Measurements from ENCODE around the gene NRAS.

The NRAS gene

DNA sequence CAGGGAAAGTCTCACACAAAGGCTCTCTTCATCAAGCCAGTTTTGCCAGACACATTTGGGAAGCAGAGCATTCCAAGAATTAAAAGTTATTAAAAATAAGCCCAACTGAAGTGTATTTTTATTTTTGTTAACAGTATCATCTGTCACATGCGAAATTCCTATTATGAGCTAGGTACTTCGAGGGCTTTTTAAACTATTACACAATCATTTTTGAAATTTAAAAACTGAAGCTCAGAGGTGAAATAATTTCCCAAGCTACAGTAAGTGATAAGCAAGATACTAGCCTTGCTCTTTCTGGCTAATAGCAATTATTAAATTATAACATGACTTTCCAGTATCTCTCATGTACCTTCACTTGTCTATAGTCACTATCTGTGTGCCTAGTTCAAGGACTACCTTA is 12.0 kb upstream of the NRAS start:
- no peak for DNase-seq (ENCODE audit: low read depth in 2 of 2)

DNA sequence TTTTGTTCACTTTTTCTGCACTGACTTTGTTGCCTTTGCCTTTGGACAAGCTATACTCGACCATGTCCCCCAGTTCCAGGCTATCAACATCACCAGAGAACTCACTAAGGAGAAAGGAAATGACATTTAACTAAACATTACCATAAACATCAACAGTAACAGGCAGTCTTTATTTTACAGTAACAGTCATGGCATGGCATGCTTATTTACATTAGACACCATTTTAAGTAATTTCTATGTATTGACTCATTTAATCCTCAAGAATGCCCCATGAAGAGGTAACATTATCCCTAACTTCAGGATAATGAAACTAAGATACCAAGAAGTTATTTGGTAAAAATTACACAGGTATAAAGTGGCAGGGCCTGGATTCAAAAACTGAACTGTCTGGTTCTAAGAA is 8.7 kb upstream of the NRAS start:
- no peak for DNase-seq (ENCODE audit: low read depth in 2 of 2)

DNA sequence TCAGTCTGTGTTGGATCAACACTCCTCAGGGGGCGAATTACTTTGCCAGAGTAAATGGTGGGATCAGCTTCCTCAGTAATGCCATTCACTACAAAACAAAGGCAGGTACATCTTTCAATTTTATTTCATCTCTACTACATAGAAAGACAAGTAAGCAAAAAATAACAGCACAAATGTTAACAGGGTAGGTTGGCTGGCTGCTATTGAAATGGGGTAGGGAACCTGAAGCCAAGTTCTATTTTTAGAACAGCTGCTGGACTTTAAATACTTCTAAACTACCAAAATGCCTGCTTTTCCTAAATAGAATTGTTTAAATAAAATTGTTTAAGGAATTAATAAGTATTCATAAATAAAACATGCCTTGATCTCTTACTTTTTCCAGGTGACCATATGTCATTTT is 7.3 kb upstream of the NRAS start:
- DNase-seq (ENCODE audit: low read depth in 2 of 2), result no peak

DNA sequence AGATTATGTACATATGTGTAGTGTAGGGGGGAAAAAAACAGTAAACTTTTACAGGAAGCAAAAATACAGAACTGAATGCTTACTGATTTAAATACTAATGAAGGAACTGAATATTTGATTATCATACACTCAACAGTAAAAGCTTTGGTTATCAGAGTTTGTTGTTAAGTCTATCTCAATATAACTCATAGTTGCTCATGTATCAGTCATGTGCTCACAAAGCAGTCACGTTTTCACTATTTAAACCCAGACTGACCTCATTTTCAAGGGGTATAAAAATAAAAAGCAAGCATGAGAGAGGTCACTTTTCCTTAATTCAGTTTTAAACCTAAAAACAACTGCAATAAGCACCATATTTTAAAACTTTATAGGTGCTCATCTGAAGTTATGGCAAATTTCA is 6.9 kb upstream of the NRAS start:
- no peak for DNase-seq (ENCODE audit: low read depth in 2 of 2)

DNA sequence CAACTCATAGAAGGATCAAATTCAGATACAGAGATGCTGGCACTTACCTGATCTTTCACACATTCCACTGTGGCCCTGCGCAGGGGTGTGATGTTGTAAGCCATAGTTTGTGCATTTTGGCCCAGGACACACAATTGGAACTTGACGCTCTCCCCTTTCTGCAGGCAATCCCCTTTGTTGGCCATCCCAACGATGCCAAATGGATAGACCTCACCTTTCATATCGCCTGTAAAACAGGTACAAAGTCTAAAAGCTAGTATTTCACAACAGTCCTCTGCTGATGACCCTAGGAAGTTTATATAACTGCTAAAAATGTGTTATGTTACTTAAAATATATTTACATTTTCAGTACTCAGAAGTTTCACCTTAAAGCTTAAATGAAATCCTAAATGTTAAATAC is 3.9 kb upstream of the NRAS start:
- no peak for DNase-seq (ENCODE audit: low read depth in 2 of 2)

DNA sequence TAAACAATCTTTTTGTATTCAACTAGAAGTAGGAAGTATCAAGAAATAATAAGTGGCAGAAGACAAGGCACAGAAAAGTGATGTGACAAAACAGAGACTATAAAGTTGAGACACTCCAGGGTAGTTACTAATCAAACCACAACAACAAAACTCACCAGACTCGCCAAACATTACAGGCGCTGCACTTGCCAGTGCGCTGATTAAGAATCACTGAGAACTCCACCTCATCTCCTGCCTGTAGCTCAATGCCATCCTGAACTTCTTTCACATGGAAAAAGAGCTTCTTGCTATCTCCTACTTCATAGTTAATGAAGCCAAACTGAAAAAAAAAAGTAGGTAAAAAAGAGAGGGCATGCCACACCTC is 2.8 kb upstream of the NRAS start:
- no peak for DNase-seq (ENCODE audit: low read depth in 2 of 2)

DNA sequence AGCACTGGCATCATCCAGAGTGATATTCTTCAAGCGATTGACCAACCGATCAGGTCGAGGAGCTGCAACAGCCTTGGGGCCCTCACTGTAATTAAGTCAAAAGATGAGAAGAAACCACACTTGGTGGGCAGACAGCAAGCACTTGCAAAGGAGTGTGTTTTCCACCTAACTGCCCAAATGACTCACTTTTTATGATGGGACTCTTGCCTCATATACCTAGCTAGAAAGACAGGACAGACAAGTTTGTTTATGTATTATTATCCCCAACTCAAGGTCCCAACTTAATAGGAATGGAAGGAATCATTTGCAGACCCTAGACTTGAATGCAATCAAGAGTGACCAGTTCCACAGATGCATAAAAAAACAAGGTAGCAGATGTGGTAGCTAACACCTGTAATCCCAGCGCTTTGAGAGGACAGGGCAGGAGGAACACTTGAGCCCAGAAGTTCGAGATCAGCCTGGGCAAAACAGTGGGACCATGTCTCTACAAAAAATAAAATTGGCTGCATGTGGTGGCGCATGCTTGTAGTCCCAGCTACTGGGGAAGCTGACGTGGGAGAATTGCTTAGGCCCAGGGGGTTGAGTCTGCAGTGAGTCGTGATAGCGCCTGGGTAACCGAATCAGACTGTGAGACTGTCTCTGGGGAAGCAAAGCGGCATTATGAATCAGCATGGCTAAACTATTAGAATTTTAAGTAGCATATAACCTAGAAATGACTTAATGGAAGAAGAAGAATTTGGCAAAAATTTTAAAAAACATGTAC is 2.3 kb upstream of the NRAS start:
- no peak for DNase-seq (ENCODE audit: low read depth in 2 of 2)

DNA sequence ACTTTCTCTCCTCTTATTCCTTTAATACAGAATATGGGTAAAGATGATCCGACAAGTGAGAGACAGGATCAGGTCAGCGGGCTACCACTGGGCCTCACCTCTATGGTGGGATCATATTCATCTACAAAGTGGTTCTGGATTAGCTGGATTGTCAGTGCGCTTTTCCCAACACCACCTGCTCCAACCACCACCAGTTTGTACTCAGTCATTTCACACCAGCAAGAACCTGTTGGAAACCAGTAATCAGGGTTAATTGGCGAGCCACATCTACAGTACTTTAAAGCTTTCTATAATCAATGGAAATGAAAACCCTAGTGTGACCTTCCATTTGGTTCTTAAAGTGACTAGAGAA is 643 bp downstream of the NRAS start:
- DNase-seq (ENCODE audit: low read depth in 2 of 2), result no peak

DNA sequence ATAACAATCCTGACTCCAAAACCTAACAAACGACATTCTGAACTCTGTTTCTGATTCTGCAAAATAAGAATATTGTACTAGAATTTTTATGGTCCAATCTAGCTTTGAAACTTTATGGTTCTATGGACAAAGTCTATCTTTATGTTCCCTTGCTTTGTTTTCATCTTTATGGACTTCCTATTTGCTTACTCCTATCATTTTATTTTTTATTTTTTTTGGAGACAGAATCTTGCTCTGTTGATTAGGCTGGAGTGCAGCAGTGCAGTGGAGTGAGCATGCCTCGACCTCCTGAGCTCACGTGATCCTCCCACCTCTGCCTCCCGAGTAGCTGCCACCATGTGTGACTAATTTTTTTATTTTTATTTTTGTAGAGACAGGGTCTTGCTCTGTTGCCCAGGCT is 3.6 kb downstream of the NRAS start:
- no peak for DNase-seq (ENCODE audit: low read depth in 2 of 2)

DNA sequence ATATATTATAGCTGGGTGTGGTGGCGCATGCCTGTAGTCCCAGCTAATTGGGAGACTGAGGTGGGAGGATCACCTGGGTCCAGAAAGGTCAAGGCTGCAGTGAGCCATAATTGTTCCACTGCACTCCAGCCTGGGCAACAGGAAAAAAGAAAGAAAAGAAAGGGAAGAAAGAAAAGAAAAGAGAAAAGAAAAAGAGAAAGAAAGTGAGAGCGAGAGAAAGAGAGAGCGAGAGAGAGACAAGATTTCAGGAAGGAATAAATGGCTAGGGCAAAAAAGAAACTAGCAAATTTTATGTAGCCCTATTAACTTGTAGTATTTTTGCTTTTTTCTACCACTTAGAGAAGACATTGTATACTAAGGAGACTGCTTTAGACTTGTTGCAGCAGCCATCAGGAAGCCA is 6.2 kb downstream of the NRAS start:
- DNase-seq (ENCODE audit: low read depth in 2 of 2), result no peak

DNA sequence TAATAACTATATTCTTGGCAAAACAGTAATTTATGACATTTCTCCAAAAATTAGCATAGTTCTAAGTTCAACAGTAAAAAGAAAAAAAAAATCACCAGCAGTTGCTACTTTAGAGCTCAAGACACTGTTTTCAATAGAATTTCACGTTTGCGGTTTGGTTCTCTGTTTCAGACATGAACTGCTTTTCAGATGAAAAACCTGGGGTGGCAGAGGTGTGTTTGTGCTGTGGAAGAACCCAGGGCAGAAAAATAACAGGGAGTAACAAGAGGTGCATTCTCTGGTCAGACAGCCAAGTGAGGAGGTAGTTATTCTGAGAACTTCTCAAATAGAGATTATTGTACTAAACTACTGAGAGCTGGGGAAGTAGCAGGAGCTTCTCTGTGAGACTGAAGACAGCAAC is 9.0 kb downstream of the NRAS start:
- no peak for DNase-seq (ENCODE audit: low read depth in 2 of 2)

DNA sequence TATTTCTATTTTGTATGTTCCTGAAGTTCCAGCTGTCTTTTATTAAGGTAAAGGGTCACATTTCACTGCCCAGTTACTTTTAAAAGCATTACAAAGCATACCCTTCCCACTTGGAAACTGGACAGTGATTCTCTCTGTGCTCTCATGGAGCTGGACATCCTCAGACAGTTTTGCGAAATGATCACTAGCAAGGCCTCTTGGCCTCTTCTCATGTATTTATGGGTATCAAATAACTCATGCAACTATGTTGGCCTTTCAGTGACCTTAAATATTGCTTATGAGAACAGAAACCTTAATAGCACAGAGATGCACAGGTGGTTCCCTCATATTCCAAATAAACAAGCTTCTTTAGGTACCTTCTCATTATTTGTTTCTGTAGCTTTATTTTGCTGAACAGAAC is 13.3 kb downstream of the NRAS start:
- no peak for DNase-seq (ENCODE audit: low read depth in 2 of 2)

DNA sequence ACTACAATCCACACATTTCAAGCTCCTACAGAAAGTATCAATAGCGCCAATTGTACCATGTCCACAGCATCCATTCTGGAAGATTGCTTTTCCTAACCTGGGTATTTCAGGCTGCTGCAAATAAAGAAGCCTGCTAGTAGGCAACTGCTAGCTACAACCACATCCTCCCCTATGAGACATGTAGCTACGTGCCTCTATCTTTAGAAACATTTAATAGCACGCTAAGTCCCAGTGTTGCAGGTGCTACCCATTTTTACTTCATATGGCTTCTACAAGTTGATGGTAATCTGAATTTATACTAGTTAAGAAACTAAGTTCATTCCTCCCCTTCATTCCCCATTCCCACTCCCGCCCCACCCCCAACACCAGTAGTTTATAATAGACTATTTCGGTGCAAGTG is 13.8 kb downstream of the NRAS start:
- DNase-seq (ENCODE audit: low read depth in 2 of 2), result no peak

DNA sequence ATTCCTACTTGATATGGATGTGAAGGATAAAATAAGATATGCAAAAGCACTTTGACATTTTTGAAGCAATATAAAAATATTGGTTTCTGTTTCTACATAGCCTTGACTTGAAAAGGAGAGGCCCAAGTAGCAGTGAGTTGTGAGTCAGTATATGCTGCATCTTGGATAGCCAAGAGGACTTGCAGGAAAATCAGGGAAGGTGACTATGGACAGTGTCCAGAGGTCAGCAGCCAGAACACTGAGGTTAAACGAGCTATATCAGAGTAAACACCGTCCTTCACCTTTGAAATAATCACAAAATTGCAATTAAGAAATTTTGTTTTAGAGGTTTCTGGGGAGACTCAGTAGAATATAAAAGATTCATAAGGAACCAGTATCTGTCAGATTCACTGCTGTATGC is 14.6 kb downstream of the NRAS start:
- DNase-seq (ENCODE audit: low read depth in 2 of 2), result no peak

DNA sequence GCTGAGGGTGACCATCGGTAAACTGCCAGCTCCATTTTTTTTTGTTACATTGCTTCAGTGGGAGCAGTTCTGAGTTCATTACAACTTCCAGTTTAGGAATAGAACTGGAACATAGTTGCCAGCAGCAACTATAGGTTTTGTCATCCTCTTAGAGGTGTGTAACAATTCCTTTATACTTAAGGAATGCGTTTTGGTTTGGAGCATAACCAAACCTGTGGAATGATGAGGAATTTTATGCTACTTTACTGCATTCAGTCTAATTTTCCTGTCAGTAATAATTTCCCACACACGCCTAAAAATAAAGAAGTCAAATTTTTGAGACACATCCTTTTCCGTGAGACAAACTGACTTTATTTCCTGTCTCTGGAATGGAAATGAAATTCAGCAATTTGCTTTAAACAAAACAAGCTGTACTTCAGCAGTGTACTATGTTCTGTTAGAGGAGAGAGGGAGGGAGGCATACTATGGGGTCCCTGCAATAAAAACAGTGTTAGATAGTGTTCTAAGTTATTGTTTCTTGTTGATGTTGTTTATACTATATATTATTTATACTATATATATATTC is 16.5 kb downstream of the NRAS start:
- no peak for DNase-seq (ENCODE audit: low read depth in 2 of 2)

DNA sequence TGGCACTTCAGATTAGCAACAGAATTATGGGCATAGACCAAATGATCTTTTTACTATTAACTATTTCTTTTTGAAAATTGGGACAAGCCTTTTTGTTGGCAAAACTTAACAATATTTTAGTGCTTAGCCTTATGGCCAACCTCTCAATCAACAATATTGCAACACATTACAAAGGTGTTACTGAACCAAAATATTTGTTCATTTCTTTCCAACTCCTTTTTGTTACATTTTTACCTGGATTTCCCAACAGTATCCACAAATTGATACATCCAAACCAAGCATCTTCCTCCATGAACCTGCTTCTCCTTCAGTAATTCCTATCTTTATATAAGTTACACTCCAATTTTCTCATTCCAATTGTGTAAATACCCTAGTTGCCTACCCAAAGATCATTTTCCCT is 19.8 kb downstream of the NRAS start:
- DNase-seq (ENCODE audit: low read depth in 2 of 2), result no peak

DNA sequence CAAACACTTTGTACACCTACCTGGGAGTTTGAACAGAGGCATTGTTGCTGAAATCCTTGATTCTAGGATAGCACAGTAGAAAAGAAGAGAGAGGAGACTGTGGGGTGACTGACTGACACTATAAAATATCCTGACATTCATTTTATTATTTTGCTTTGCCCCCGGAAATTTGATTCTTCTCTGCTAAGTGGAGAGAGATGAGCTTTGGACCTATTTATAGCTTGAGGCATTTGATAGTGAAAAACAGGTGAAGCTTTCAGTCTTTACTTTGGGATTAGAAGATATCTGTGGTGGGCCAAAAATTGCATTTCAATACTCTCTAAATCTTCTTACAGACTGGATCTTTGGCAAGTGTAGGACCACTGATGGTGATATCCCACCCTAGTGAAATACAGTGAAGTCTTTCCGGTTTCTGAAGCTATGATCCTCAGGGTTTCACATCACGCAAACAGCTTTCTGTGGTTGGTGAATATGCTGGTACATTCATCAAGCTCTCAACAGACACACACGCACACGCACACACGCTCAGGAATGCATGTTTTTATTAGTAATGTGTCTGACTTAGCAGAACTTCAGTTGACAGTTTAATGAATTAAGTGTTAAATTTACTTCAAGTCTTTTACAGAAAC is 21.0 kb downstream of the NRAS start, which contains the start of gene AMPD1:
Gene AMPD1 (minus strand): TSS at position 117 of the 629 bp plus-strand sequence. CDS start 75 bp downstream, at position 42.
- DNase-seq (ENCODE audit: low read depth in 2 of 2), result no peak

DNA sequence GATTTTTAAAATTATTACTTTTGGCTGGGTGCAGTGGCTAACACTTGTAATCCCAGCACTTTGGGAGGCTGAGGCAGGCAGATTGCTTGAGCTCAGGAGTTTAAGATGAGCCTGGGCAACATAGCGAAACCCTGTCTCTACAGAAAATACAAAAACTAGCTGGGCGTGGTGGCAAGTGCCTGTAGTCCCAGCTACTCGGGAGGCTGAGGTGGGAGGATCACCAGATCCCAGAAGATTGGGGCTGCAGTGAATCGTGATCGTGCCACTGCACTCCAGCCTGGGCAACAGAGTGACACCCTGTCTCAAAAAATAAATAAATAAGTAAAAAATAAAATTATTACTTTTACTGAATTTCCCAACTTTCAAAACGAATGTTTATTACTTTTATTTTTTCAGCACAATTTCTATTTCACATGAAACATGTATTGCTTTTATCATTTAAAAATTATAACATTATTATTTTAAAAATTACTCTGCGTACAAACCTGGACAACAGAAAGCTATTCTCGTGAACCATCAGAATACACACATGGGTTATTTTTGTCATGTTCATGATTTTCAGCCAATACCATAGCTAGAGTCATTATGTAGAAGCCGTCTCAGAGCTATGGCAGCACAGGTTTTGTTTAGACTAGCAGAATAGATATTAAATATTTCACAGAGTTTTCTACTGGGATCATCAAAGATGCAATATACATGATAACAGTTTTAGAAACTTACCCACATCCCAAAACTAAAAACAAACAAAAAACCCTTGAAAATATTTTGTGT is 21.8 kb downstream of the NRAS start:
- no peak for DNase-seq (ENCODE audit: low read depth in 2 of 2)

DNA sequence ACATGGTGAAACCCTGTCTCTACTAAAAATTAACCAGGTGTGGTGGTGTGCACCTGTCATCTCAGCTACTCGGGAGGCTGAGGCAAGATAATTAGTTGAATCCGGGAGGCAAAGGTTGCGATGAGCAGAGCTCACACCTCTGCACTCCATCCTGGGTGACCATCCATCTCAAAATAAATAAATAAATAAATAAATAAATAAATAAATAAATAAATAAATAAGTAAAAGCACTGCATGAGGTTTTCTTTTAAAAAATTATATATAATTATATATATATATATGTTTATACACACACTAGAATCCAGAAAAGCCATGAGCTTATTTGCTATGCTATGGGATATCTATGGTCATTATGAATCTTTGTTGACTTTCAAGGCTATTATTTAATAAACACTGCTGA is 23.6 kb downstream of the NRAS start:
- no peak for DNase-seq (ENCODE audit: low read depth in 2 of 2)

DNA sequence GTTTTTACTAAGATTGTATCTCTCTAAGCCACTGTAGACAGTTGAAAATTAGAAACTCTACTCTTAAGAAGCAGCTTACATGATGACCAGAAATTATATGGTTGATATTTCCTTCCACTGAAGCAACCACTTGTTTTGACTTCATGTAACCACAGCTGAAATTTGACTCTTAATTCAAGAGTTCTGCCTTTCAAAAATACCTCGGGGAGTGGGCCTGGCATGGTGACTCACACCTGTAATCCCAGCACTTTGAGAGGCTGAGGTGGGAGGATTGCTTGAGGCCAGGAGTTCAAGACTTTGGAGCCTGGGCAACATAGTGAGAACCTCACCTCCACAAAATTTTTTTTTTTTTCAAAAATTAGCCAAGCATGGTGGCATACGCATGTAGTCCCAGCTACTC is 25.5 kb downstream of the NRAS start:
- DNase-seq (ENCODE audit: low read depth in 2 of 2), result no peak

DNA sequence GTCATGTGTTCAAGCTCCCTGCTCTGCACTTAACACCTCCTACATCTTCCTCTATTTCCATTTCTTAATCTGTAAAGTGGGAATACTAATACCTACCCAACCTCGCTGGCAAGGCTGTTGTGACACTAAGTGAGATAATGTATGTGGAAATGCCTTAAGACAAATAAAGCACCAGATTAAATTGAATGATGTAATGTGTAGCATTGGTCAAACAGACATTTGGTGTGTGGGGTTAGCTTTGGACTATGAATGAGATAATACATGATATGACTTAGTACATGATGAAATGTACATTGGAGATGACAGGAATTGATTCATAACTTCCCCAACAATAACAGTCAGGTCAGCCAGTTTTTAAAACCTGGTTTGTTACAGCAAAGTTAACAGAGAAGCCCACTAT is 26.4 kb downstream of the NRAS start:
- DNase-seq (ENCODE audit: low read depth in 2 of 2), result no peak

DNA sequence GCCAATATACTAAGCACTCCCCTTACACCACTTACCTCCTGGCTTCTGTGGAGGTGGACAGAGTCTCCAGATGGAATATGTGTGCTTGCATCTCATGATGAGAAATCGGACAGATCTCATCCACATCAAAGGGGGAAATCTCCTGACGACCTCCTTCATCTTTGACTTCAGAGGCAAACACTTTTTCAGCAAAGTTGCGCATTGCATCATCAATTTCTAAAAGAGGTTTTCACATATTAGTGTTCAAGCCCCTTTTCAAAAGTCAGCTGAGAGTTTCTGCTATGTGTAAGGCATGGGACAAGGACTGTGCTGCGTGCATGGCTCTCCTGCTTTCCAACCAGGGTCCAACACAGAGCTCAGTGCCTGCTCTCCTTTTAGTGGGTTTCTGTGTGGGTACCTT is 28.0 kb downstream of the NRAS start:
- no peak for DNase-seq (ENCODE audit: low read depth in 2 of 2)

DNA sequence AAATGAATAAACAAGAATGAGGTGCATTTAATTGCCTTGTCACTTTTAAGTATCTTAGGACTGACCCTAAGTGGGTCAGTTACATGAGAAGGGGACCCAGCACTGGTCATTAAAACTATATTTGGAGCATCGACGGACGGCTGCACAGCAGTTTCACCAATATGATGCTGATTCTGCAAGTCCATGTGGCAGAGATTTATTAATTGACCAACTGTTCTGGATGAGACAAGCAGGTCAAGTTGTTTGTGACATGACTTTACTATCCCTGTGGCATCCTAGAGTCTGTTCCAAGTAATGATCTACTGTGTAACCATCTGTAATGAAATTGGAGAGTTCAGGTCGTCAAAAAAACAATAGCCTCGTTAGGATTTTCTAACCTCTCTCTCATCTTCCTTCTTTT is 30.7 kb downstream of the NRAS start:
- DNase-seq (ENCODE audit: low read depth in 2 of 2), result no peak

Data from stimulated activated CD8-positive, alpha-beta memory T cell treated with anti-CD3 and anti-CD28 coated beads, Interleukin-7, amount 100 ng/mL, for 1 hour (primary cell).